Suprapubic skin (tissue), 4 donors: Measurements from ENCODE around the gene DEGS2. TPM values are rescaled to one million over a fixed set of nuclear protein-coding genes. Genes with fewer than 3 reads are reported as not detected.

Source experiments
- DNase-seq, 2 donors: peaks; one replicate each; pipeline ENCODE4 v3.0.0-alpha.2; 2019; ENCODE audit warnings: low spot score in 2 of 2
- H3K27ac ChIP-seq: fragments of 200-600 bp; sonication (generic); one replicate; pipeline ENCODE4 v1.5.1; 2019
- H3K27me3 ChIP-seq: fragments of 200-600 bp; sonication (generic); one replicate; pipeline ENCODE4 v1.5.1; 2019
- H3K36me3 ChIP-seq: fragments of 200-600 bp; sonication (generic); one replicate; pipeline ENCODE4 v1.5.1; 2019
- H3K4me1 ChIP-seq: fragments of 200-600 bp; sonication (generic); one replicate; pipeline ENCODE4 v1.5.1; 2019
- H3K4me3 ChIP-seq: fragments of 200-600 bp; sonication (generic); one replicate; pipeline ENCODE4 v1.5.1; 2019; ENCODE audit warnings: mild to moderate bottlenecking
- H3K9me3 ChIP-seq: fragments of 200-600 bp; sonication (generic); one replicate; pipeline ENCODE4 v1.5.1; 2019
- EP300 ChIP-seq: sonication (generic); formaldehyde crosslinking; IDR thresholded peaks from one replicate; pipeline ENCODE4 v1.6.1; 2017; ENCODE audit warnings: antibody characterized with exemption
- POLR2A ChIP-seq, 2 donors: fragments of 450-650 bp; IDR thresholded peaks; one replicate each; pipeline ENCODE4 v1.6.1; 2017; ENCODE audit warnings: antibody characterized with exemption in 2 of 2, mild to moderate bottlenecking in 2 of 2, moderate library complexity in 2 of 2
- POLR2AphosphoS5 ChIP-seq, 3 donors: sonication (generic); formaldehyde crosslinking; IDR thresholded peaks; one replicate each; pipeline ENCODE4 v1.6.1; 2017; ENCODE audit warnings: antibody characterized with exemption in 3 of 3
- WGBS: methylation state at CpG from one replicate; pipeline ENCODE4 v1.1.5; 2018; 5-methylcytosine and 5-hydroxymethylcytosine counted together
- total RNA-seq, 4 donors: library from RNA; depleted of rRNA; stranded (reverse); fragments of >200 nt; gene quantifications; one replicate each; pipeline ENCODE4 v1.1.0, GENCODE V29; 2016
- TF ChIP-seq, protein P1 (sequence below), 2 donors: fragments of 200-600 bp in 1 of 2; fragments of 450-650 bp in 1 of 2; sonication (generic) in 1 of 2; IDR thresholded peaks; one replicate each; pipeline ENCODE4 v1.5.1; 2016 to 2019; ENCODE audit warnings: antibody characterized with exemption in 2 of 2, mild to moderate bottlenecking in 1 of 2, moderate library complexity in 1 of 2

Gene DEGS2
- total RNA-seq, 4 donors from 2014 or later: 78.9 to 130 (median 108) TPM

DNA sequence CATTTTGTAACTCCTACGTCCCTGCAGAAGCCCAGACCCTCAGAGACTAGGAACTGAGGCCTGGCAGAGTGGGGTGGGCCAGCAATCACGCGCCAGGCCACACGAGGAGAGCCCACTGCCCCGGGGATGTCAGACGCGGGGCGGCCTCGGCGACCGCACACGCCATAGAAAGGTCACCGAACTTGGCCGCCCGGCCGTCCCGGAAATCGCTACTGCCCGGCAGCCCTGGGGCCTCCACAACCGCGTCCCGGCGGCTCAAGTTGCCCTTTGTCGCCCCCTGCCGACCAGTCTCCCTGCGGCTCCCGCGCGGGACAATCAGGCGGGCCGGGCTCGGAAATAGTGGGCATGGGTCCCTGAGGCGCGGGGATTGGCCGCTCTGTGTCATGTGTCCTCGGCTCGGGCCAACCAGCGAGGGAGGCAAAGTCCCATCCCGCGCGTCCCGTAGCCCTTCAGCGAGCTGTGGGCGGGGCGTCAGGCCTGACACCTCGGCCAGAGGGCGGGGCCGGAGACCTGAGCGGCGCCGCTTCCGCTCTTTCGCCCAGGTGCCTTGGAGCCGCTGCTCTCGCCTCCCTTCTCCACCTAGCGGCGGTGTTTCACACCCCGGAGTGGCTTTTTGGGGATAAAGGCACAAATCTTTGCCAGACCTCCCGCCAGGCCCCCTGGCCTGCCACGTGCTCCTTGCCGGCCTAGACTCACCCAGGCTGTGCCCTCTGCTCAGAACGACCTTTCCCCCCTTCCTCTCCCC, 33.4 kb upstream of the DEGS2 start:
- Histone ChIP-seq H3K27me3 (no peaks in the 10 kb centered on the region), H3K27ac (peak overlapping the region; percentile 92), H3K36me3 (no peaks in the 10 kb centered on the region), H3K4me1 (peaks cover 21% of the 10 kb centered on the region), H3K9me3 (no peaks in the 10 kb centered on the region), H3K4me3 (peak overlapping the region; percentile 55)
- 2% methylated on average over 11 of the region's 62 CpGs for WGBS
- DNase-seq: peak; percentile 100
- peak in 1 of 3 donors; percentile 91 for TF ChIP-seq POLR2AphosphoS5 (IDR thresholded peaks at IDR 0.05)
- no peak for TF ChIP-seq EP300
- peak in 1 of 2 donors; percentile 1 for TF ChIP-seq POLR2A (IDR thresholded peaks at IDR 0.05)
- TF ChIP-seq, protein P1, sequence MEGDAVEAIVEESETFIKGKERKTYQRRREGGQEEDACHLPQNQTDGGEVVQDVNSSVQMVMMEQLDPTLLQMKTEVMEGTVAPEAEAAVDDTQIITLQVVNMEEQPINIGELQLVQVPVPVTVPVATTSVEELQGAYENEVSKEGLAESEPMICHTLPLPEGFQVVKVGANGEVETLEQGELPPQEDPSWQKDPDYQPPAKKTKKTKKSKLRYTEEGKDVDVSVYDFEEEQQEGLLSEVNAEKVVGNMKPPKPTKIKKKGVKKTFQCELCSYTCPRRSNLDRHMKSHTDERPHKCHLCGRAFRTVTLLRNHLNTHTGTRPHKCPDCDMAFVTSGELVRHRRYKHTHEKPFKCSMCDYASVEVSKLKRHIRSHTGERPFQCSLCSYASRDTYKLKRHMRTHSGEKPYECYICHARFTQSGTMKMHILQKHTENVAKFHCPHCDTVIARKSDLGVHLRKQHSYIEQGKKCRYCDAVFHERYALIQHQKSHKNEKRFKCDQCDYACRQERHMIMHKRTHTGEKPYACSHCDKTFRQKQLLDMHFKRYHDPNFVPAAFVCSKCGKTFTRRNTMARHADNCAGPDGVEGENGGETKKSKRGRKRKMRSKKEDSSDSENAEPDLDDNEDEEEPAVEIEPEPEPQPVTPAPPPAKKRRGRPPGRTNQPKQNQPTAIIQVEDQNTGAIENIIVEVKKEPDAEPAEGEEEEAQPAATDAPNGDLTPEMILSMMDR (IDR thresholded peaks at IDR 0.05): peak; percentile 88 to 94

DNA sequence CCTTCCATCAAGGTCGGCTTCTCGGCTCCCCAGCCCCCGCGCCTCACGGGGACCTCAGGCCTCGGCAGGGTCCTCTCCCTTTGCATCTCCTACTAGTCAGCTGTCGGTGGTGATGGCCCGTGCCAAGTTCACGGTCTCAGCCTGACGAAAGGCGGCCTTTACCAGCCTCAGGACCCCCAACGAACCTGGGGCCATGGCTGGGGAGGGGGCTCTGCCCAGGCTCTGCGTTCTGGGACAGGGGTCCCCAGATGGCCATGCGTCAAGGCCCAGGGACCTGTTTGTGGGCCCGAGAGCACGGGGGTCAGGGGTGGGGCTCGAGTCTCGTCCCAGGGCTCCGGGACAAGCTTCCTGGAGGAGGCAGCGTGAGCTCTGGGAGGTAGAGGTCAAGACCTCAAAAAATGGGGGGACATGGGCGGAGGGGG, 32.8 kb upstream of the DEGS2 start:
- no peaks in the 10 kb centered on the region for H3K36me3 ChIP-seq
- H3K4me1 ChIP-seq: peaks cover 21% of the 10 kb centered on the region
- peak in 1 of 2 donors; percentile 75 for DNase-seq
- TF ChIP-seq POLR2A (IDR thresholded peaks at IDR 0.05): no peak
- TF ChIP-seq POLR2AphosphoS5 (IDR thresholded peaks at IDR 0.05): no peak
- TF ChIP-seq EP300: no peak
- TF ChIP-seq, protein P1 (IDR thresholded peaks at IDR 0.05): no peak
- 25% methylated on average over 12 of the region's 21 CpGs for WGBS
- no peaks in the 10 kb centered on the region for H3K9me3 ChIP-seq
- no peaks in the 10 kb centered on the region for H3K27me3 ChIP-seq
- peak overlapping the region; percentile 55 for H3K4me3 ChIP-seq
- H3K27ac ChIP-seq: peak overlapping the region; percentile 92

DNA sequence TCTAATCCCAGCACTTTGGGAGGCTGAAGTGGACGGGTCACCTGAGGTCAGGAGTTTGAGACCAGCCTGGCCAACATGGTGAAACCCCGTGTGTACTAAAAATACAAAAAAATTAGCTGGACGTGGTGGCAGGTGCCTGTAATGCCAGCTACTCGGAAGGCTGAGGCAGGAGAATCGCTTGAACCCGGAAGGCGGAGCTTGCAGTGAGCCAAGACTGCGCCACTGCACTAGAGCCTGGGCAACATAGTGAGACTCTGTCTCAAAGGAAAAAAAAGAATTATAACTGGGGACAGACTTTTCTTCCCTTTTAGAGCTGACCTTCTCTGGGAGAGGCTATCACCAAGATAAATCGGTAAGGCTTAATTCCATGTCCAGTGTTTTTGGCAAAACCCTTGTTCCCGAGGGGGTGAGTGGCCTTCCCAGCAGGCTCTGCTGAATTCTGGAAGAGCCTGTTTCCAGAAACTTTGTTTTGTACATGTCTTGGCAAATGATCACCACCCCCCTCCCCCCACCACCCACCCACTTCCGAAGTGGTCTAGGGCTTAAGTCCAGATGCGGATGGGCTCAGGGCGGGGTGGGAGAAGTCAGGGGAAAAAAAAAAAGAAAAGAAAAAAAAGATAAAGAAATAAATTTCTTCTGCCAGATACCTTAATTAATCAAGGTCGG, 32.3 kb upstream of the DEGS2 start:
- no peaks in the 10 kb centered on the region for H3K27me3 ChIP-seq
- no peaks in the 10 kb centered on the region for H3K36me3 ChIP-seq
- H3K9me3 ChIP-seq: no peaks in the 10 kb centered on the region
- DNase-seq: no peak
- H3K4me1 ChIP-seq: peaks cover 21% of the 10 kb centered on the region
- WGBS: 68% methylated on average over 14 of the region's 14 CpGs
- no peak overlapping the region for H3K27ac ChIP-seq
- TF ChIP-seq, protein P1 (IDR thresholded peaks at IDR 0.05): no peak
- TF ChIP-seq POLR2AphosphoS5 (IDR thresholded peaks at IDR 0.05): no peak
- no peak for TF ChIP-seq POLR2A (IDR thresholded peaks at IDR 0.05)
- TF ChIP-seq EP300: no peak
- H3K4me3 ChIP-seq: peak overlapping the region; percentile 55

DNA sequence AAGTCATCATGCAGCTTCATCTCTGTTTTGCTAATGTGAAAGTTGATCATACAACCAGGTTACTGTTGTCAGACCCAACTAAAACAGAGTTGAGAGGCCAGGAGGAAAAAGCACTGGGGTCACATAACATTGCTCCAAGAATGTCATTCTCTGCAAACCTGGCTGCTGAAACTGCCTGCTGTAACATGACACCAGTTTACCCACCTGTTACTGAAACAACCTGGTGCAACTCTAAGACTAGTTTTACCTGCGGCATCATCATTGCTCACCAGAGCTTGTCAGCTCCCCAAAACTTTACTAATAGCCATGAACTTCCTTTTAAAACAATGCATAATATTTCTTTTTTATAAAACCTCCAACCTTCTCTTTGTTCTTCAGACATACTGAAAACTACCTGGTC, 30.7 kb upstream of the DEGS2 start:
- Histone ChIP-seq H3K36me3 (no peaks in the 10 kb centered on the region), H3K4me1 (peaks cover 21% of the 10 kb centered on the region), H3K27me3 (no peaks in the 10 kb centered on the region), H3K27ac (no peak overlapping the region), H3K4me3 (no peak overlapping the region), H3K9me3 (no peaks in the 10 kb centered on the region)
- TF ChIP-seq EP300 (no peak), POLR2A (IDR thresholded peaks at IDR 0.05) (no peak), POLR2AphosphoS5 (IDR thresholded peaks at IDR 0.05) (no peak)
- TF ChIP-seq, protein P1 (IDR thresholded peaks at IDR 0.05): no peak
- DNase-seq: no peak
- WGBS: 94% methylated on average over 1 of the region's 1 CpG

DNA sequence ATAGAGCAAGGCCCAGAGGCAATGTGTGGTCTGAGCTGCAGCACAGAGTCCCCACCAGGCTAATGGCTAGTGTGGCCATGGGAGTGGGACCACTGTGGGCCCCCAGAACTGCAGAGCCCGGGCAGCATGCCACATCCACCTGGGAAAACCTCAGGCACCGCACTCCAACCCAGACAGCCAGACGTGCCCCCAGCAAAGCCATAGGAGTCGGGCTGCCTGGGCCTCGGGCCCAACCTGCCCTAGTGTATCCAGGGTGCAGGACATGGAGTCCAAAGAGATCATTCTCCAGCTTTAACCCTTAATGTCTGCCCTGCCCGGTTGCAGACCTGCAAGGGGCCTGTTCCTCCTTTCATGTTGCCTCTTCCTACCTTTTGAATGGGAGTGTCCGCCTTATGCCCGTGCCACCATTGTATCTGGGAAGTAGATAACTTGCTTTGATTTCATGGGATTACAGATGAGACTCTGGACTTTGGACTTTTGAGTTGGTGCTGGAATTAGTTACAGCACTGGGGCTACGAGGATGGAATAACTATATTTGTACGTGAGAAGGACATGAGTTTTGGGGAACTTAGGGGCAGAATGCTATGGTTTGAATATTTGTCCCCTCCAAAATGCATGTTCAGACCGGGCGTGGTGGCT, 29.1 kb upstream of the DEGS2 start:
- 94% methylated on average over 7 of the region's 12 CpGs for WGBS
- no peaks in the 10 kb centered on the region for H3K9me3 ChIP-seq
- H3K36me3 ChIP-seq: no peaks in the 10 kb centered on the region
- no peak overlapping the region for H3K4me3 ChIP-seq
- H3K4me1 ChIP-seq: peaks cover 18% of the 10 kb centered on the region
- H3K27ac ChIP-seq: no peak overlapping the region
- TF ChIP-seq POLR2A (IDR thresholded peaks at IDR 0.05) (no peak), EP300 (no peak)
- TF ChIP-seq, protein P1 (IDR thresholded peaks at IDR 0.05): no peak
- H3K27me3 ChIP-seq: no peaks in the 10 kb centered on the region
- DNase-seq: no peak
